HG02870 (cell line): ENCODE results near the gene ZNF841.
"Not testable (repeated sequence)": the region's sequence is repeated elsewhere in the genome, so short reads cannot be mapped to it uniquely, and the experiment has no call there.

Experiments
- ATAC-seq: cut with Tn5 transposase; IDR thresholded peaks from one replicate; pipeline ENCODE4 v1.9.1; 2021; ENCODE audit warnings: mild to moderate bottlenecking, moderate library complexity; ENCODE audit not compliant: unreplicated experiment

The ZNF841 gene

GRCh38 chr19:52095172-52096014, at the start of gene ZNF841:
ZNF841 (minus strand) TSS chr19:52095765; CDS start chr19:52084801, 10,964 bp downstream.
- ATAC-seq, result peak; percentile 61

- no peak for ATAC-seq
Measured at GRCh38 chr19:52142001-52142595, 46.5 kb upstream of the ZNF841 start.

- no peak for ATAC-seq
Measured at GRCh38 chr19:52141203-52141602, 45.6 kb upstream of the ZNF841 start.

GRCh38 chr19:52140032-52140710, 44.6 kb upstream of the ZNF841 start:
- ATAC-seq, result peak; percentile 79

- ATAC-seq, result peak; percentile 65
Measured at GRCh38 chr19:52139252-52140031, 43.9 kb upstream of the ZNF841 start, which contains the start of gene ZNF616. ZNF616 (minus strand) TSS chr19:52139938; CDS start chr19:52130512, 9,426 bp downstream.

GRCh38 chr19:52138983-52139251, 43.4 kb upstream of the ZNF841 start:
- no peak for ATAC-seq

- no peak for ATAC-seq
Measured at GRCh38 chr19:52138278-52138982, 42.9 kb upstream of the ZNF841 start.

GRCh38 chr19:52120286-52120685, 24.7 kb upstream of the ZNF841 start:
- no peak for ATAC-seq

GRCh38 chr19:52115526-52116053, 20.0 kb upstream of the ZNF841 start:
- no peak for ATAC-seq

GRCh38 chr19:52114691-52115090, 19.1 kb upstream of the ZNF841 start:
- no peak for ATAC-seq

GRCh38 chr19:52112624-52113023, 17.1 kb upstream of the ZNF841 start:
- no peak for ATAC-seq

- ATAC-seq, result no peak
Measured at GRCh38 chr19:52110780-52111179, 15.2 kb upstream of the ZNF841 start.

GRCh38 chr19:52102782-52103181, 7.2 kb upstream of the ZNF841 start:
- ATAC-seq, result no peak

- ATAC-seq, result no peak
Measured at GRCh38 chr19:52101866-52102562, 6.4 kb upstream of the ZNF841 start.

GRCh38 chr19:52099497-52100138, 4.1 kb upstream of the ZNF841 start:
- ATAC-seq, result no peak

- not testable (repeated sequence) for ATAC-seq
Measured at GRCh38 chr19:52096416-52096815, 851 bp upstream of the ZNF841 start.

- no peak for ATAC-seq
Measured at GRCh38 chr19:52094526-52095130, 937 bp downstream of the ZNF841 start.

- no peak for ATAC-seq
Measured at GRCh38 chr19:52086481-52086880, 9.1 kb downstream of the ZNF841 start.

- no peak for ATAC-seq
Measured at GRCh38 chr19:52070496-52070895, 25.1 kb downstream of the ZNF841 start.
